Type B pancreatic cell (in vitro differentiated cells): Measurements from ENCODE around the gene SLC28A2. TPM values are rescaled to one million over a fixed set of nuclear protein-coding genes. Genes with fewer than 3 reads are reported as not detected.

ENCODE experiments used
- DNase-seq: peaks from one replicate; pipeline ENCODE4 v3.0.0; 2021; ENCODE audit warnings: mixed read lengths; ENCODE audit not compliant: unreplicated experiment; ENCODE audit errors: extremely low spot score
- H3K27ac Mint-ChIP-seq: 2 replicates; pipeline ENCODE4 v1.8.0; 2021; ENCODE audit warnings: mild to moderate bottlenecking, mixed read lengths
- H3K27me3 Mint-ChIP-seq: 2 replicates; pipeline ENCODE4 v1.8.0; 2021; ENCODE audit warnings: mixed read lengths
- H3K36me3 Mint-ChIP-seq: 2 replicates; pipeline ENCODE4 v1.8.0; 2021; ENCODE audit warnings: mixed read lengths
- H3K4me1 Mint-ChIP-seq: one replicate; pipeline ENCODE4 v1.8.0; 2021; ENCODE audit warnings: mixed read lengths; ENCODE audit not compliant: unreplicated experiment
- H3K4me3 Mint-ChIP-seq: 2 replicates; pipeline ENCODE4 v1.8.0; 2021; ENCODE audit warnings: mild to moderate bottlenecking, mixed read lengths
- H3K9me3 Mint-ChIP-seq: 2 replicates; pipeline ENCODE4 v1.8.0; 2021; ENCODE audit warnings: mixed read lengths
- CTCF ChIP-seq: fragments of 200-600 bp; sonication (generic); conservative IDR thresholded peaks from 2 replicates; pipeline ENCODE4 v1.5.0; 2021; ENCODE audit warnings: antibody characterized with exemption, mild to moderate bottlenecking
- total RNA-seq: library from RNA; stranded (reverse); gene quantifications from 2 replicates; pipeline ENCODE4 v1.2.1, GENCODE V29; 2021; ENCODE audit warnings: low replicate concordance

Gene SLC28A2
- total RNA-seq, 1 donor from 2014 or later = 2.4 TPM

DNA sequence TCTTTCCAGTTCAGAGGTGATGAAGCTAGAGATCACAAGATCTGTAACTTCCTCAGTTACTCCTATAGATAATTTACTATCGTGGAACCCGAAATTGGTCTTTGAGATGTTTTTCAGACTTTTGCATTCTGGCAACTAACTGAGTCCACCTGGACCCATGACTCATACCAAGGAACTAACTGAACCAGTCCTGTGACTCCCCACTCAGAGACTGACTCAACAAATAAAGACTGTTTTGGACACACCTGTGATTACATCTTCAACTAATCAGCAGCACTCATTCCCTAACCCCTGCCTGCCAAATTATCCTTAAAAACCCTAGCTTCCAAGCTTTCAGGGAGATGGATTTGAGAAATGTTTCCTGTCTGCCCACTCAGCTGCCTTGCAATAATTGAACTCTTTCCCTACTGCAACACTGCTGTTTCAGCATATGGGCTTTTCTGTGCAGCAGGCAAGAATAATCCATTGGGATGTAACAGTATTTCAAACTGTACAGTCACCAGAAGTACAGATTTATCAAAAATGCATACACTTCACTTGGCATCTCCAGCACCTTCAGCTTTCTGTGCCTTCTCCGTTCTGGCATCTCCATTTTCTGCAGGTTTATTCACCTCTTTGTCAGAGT is 68.7 kb downstream of the SLC28A2 start:
- H3K9me3 Mint-ChIP-seq = peaks cover 11% of the 10 kb centered on the region
- peaks cover 5% of the 10 kb centered on the region for H3K27me3 Mint-ChIP-seq
- no peak for DNase-seq
- peaks cover 7% of the 10 kb centered on the region for H3K4me1 Mint-ChIP-seq
- TF ChIP-seq CTCF = no peak
- no peak overlapping the region for H3K27ac Mint-ChIP-seq
- H3K36me3 Mint-ChIP-seq = no peaks in the 10 kb centered on the region
- H3K4me3 Mint-ChIP-seq = no peak overlapping the region

GRCh38 chr15:45326280-45326679 is 74.2 kb downstream of the SLC28A2 start:
- DNase-seq = no peak
- no peak overlapping the region for H3K27ac Mint-ChIP-seq
- no peaks in the 10 kb centered on the region for H3K4me1 Mint-ChIP-seq
- no peak overlapping the region for H3K4me3 Mint-ChIP-seq
- H3K36me3 Mint-ChIP-seq = no peaks in the 10 kb centered on the region
- peaks cover 5% of the 10 kb centered on the region for H3K27me3 Mint-ChIP-seq
- no peak for TF ChIP-seq CTCF
- peaks cover under 1% of the 10 kb centered on the region for H3K9me3 Mint-ChIP-seq

GRCh38 chr15:45326741-45327140 is 74.7 kb downstream of the SLC28A2 start:
- TF ChIP-seq CTCF = no peak
- no peak for DNase-seq
- Mint-ChIP-seq H3K9me3 (no peaks in the 10 kb centered on the region), H3K27ac (no peak overlapping the region), H3K4me1 (peaks cover under 1% of the 10 kb centered on the region), H3K27me3 (peaks cover 5% of the 10 kb centered on the region), H3K4me3 (no peak overlapping the region), H3K36me3 (no peaks in the 10 kb centered on the region)

Other genes with a start within 250 kb of the SLC28A2 start
- 58.7 and 72.7 TPM in 2 replicates for gene SORD, start 229.0 kb upstream of the SLC28A2 start, total RNA-seq
- gene DUOX2, start 138.1 kb upstream of the SLC28A2 start, total RNA-seq = 3.1 TPM in 2 replicates
- 0.17 and 0.52 TPM in 2 replicates for gene DUOXA2, start 137.9 kb upstream of the SLC28A2 start, total RNA-seq
- gene DUOXA1, start 122.4 kb upstream of the SLC28A2 start, total RNA-seq = 3.2 and 9.4 TPM in 2 replicates
- gene DUOX1, start 122.2 kb upstream of the SLC28A2 start, total RNA-seq = 5.5 and 11.1 TPM in 2 replicates
- gene SHF, start 64.3 kb upstream of the SLC28A2 start, total RNA-seq = 10.9 and 29.0 TPM in 2 replicates
- gene GATM, start 126.3 kb downstream of the SLC28A2 start, total RNA-seq = 17.8 and 26.8 TPM in 2 replicates